GM20000 (cell line): Measurements from ENCODE around the gene CAPN11.

Experiments used
- DNase-seq: peaks from one replicate; pipeline ENCODE4 v3.0.0; 2012; ENCODE audit warnings: low spot score
- CTCF ChIP-seq: IDR thresholded peaks from 2 replicates; pipeline ENCODE4 v1.5.1; 2012; ENCODE audit warnings: mild to moderate bottlenecking, control low read depth; ENCODE audit errors: extremely low read depth, missing control alignments

The CAPN11 gene

GRCh38 chr6:44126320-44127149 is 32.1 kb upstream of the CAPN11 start:
- DNase-seq, result peak; percentile 85
- TF ChIP-seq CTCF, result no peak

- no peak for TF ChIP-seq CTCF
- DNase-seq, result peak; percentile 100
These were observed 31.2 kb upstream of the CAPN11 start, which contains the start of the genes MRPL14 and TMEM63B for GRCh38 chr6:44127186-44128019. Gene MRPL14 (minus strand): TSS chr6:44127452. CDS start chr6:44116611, 10,841 bp downstream. Gene TMEM63B (plus strand): TSS chr6:44127554. CDS start chr6:44134585, 7,031 bp downstream.

GRCh38 chr6:44128020-44128917 is 30.4 kb upstream of the CAPN11 start:
- TF ChIP-seq CTCF, result no peak
- peak; percentile 66 for DNase-seq

GRCh38 chr6:44129841-44130322 is 28.7 kb upstream of the CAPN11 start:
- no peak for DNase-seq
- TF ChIP-seq CTCF, result no peak

GRCh38 chr6:44131892-44132291 is 26.7 kb upstream of the CAPN11 start:
- no peak for TF ChIP-seq CTCF
- no peak for DNase-seq

- TF ChIP-seq CTCF, result no peak
- DNase-seq, result no peak
These were observed 26.1 kb upstream of the CAPN11 start for GRCh38 chr6:44132476-44132875.
